Psoas muscle (tissue), 8 donors: ENCODE measurements around the gene ALAS1. TPM values are rescaled to one million over a fixed set of nuclear protein-coding genes. Genes with fewer than 3 reads are reported as not detected.
A peak's percentile ranks its signal among the peaks of the same experiment; 100 is the strongest.

Experiments used
- ATAC-seq, 4 donors: fragments of 200-7000 bp; cut with Tn5 transposase; one replicate each; pipeline ENCODE4 v1.9.1; 2020; ENCODE audit warnings: moderate library complexity in 3 of 4, mild to moderate bottlenecking in 2 of 4
- DNase-seq, 2 donors: peaks; one replicate each; pipeline ENCODE4 v3.0.0-alpha.2; 2020
- H3K27ac ChIP-seq: fragments of 200-600 bp; one replicate; pipeline ENCODE4 v1.8.0; 2022
- H3K27me3 ChIP-seq, 3 donors: fragments of 200-600 bp in 1 of 3; one replicate each; pipeline versions ENCODE4 v1.6.1 to v1.8.0; 2013 to 2022; ENCODE audit warnings: low read length in 2 of 3, mild to moderate bottlenecking in 2 of 3, moderate library complexity in 1 of 3; ENCODE audit not compliant: insufficient read depth in 3 of 3
- H3K36me3 ChIP-seq, 2 donors: fragments of 200-600 bp in 1 of 2; one replicate each; pipeline versions ENCODE4 v1.6.1 to v1.8.0; 2013 to 2022; ENCODE audit warnings: low read depth in 1 of 2, mild to moderate bottlenecking in 1 of 2, moderate library complexity in 1 of 2; ENCODE audit not compliant: insufficient read depth in 1 of 2
- H3K4me1 ChIP-seq: fragments of 200-600 bp; one replicate; pipeline ENCODE4 v1.8.0; 2022
- H3K4me3 ChIP-seq: fragments of 200-600 bp; one replicate; pipeline ENCODE4 v1.8.0; 2022; ENCODE audit warnings: mild to moderate bottlenecking
- H3K9me3 ChIP-seq: fragments of 200-600 bp; one replicate; pipeline ENCODE4 v1.8.0; 2022
- CTCF ChIP-seq: fragments of 200-600 bp; IDR thresholded peaks from one replicate; pipeline ENCODE4 v1.8.0; 2022; ENCODE audit warnings: antibody characterized with exemption
- WGBS, 3 donors: extraction: QIAGEN DNeasy Blood & Tissue Kit; methylation state at CpG; one replicate each; pipeline versions ENCODE4 v1.1.6 to v1.1.7; 2013; 5-methylcytosine and 5-hydroxymethylcytosine counted together
- intact Hi-C, 2 donors: fragments of 100-400 bp; cut with DNase I; formaldehyde crosslinking; loops; one replicate each; pipeline versions ENCODE4 v1.11.0 to v1.14.2; 2022
- polyA plus RNA-seq, 3 donors: library from polyadenylated mRNA; stranded (reverse); fragments of 200-250 nt; gene quantifications; one replicate each; pipeline ENCODE4 v1.2.3, GENCODE V29; 2013
- total RNA-seq, 4 donors: library from RNA; stranded (reverse); fragmentation: NEBNext Ultra II Directional in 2 of 4; extraction: Animal tissue kit (Norgen Biotek cat#: 25700) in 2 of 4; gene quantifications; one replicate each; pipeline versions ENCODE4 v1.2.1 to v1.2.4, GENCODE V29; 2021 to 2023
- donor health status: healthy with polysubstance abuse.
- donor health status: DM: no; HTN: no; CAD: no; lungs with moderate emphysema.
- donor health status: Bipolar disorder and iron deficiency.
- donor health status: healthy.
- donor health status: DM: yes; HTN: yes; CAD: no.
- donor health status: DM: no; HTN: no; CAD: no.
- donor health status: DM: no; HTN: no; CAD: no.
- donor health status: DM: yes; HTN: yes; CAD: no.

ALAS1 gene
- total and polyA plus RNA-seq, 7 donors, result 50.1 to 138 (median 75.2) TPM

GRCh38 chr3:52253314-52254304, 55.6 kb downstream of the ALAS1 start:
- ATAC-seq (peak in 2 of 4 donors; percentile 26 to 35), DNase-seq (peak in 1 of 2 donors; percentile 67)
- WGBS, 3 donors, result 73 to 79% (median 76%) methylated on average over 11 to 12 of the region's 12 CpGs
- Histone ChIP-seq H3K9me3 (no peaks in the 10 kb centered on the region), H3K36me3 (peaks cover 19 to 100% of the 10 kb centered on the region in 2 donors), H3K27me3 (no peaks in the 10 kb centered on the region), H3K4me1 (peaks cover 23% of the 10 kb centered on the region), H3K4me3 (no peak overlapping the region), H3K27ac (peak overlapping the region; percentile 23)
- no peak for TF ChIP-seq CTCF
- intact Hi-C loops, result no loop called here

- ATAC-seq (no peak), DNase-seq (no peak)
- intact Hi-C loops, result no loop called here
- Histone ChIP-seq H3K4me3 (no peak overlapping the region), H3K27me3 (no peaks in the 10 kb centered on the region), H3K36me3 (peaks cover 27 to 100% of the 10 kb centered on the region in 2 donors), H3K27ac (no peak overlapping the region), H3K9me3 (no peaks in the 10 kb centered on the region), H3K4me1 (peaks cover 20% of the 10 kb centered on the region)
- whole genome bisulfite sequencing, 3 donors, result 74 to 79% (median 75%) methylated on average over 8 to 9 of the region's 9 CpGs
- TF ChIP-seq CTCF, result no peak
These were observed 56.6 kb downstream of the ALAS1 start for GRCh38 chr3:52254608-52255007.

- ATAC-seq, result no peak
- intact Hi-C loops, result no loop called here
- Histone ChIP-seq H3K4me1 (peaks cover 12% of the 10 kb centered on the region), H3K27ac (no peak overlapping the region), H3K36me3 (peaks cover 33 to 100% of the 10 kb centered on the region in 2 donors), H3K27me3 (no peaks in the 10 kb centered on the region), H3K9me3 (no peaks in the 10 kb centered on the region), H3K4me3 (no peak overlapping the region)
- WGBS, 3 donors, result 89 to 97% (median 90%) methylated on average over 3 of the region's 3 CpGs
- no peak for DNase-seq
- no peak for TF ChIP-seq CTCF
These were observed 58.2 kb downstream of the ALAS1 start for GRCh38 chr3:52256159-52256558.

GRCh38 chr3:52256622-52257021, 58.7 kb downstream of the ALAS1 start:
- peaks cover 7% of the 10 kb centered on the region for H3K4me1 ChIP-seq
- DNase-seq, result no peak
- no peak for TF ChIP-seq CTCF
- WGBS, 3 donors, result 78 to 91% (median 81%) methylated on average over 4 of the region's 4 CpGs
- no peak overlapping the region for H3K4me3 ChIP-seq
- peaks cover 35 to 100% of the 10 kb centered on the region in 2 donors for H3K36me3 ChIP-seq
- ATAC-seq, result no peak
- intact Hi-C loops, result no loop called here
- H3K9me3 ChIP-seq, result no peaks in the 10 kb centered on the region
- no peak overlapping the region for H3K27ac ChIP-seq
- no peaks in the 10 kb centered on the region for H3K27me3 ChIP-seq
